Measurements from ENCODE around the gene GTPBP4. TPM values are rescaled to one million over a fixed set of nuclear protein-coding genes. Genes with fewer than 3 reads are reported as not detected.

Gene GTPBP4
- polyA plus RNA-seq, 1 donor (not counting 4 experiments of a cell fraction or from before 2014, with no cell fraction given), result 70.4 TPM

DNA sequence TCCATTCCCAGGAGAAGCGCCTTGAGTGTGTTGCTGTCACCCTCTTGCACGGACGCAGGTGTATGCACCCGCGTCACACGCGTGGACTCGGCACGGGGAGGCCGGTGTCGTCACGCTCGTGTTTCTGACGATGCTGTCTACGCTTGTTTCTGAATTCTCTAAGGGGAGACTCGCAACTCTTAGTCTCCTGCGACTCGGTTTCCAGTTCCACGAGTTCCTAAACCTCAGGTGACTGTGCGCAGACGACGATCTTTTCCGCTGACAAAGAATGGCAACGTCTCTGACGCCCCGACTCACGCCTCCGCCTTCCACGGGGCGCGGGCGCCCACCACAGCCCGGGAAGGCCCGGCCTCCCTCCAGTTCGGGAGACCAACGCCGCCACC lies 60.1 kb downstream of the GTPBP4 start:
- peaks cover 14 to 21% of the 10 kb centered on the region in 2 experiments for H3K36me3 ChIP-seq (ENCODE audit: control insufficient read depth in 2 of 2, extremely low read depth in 1 of 2, insufficient read depth in 2 of 2, low read length in 2 of 2)
- H3K27ac ChIP-seq (ENCODE audit: control insufficient read depth, insufficient read depth, low read length), result peak overlapping the region; percentile 95
- peak overlapping the region; percentile 87 for H3K4me2 ChIP-seq (ENCODE audit: control insufficient read depth, extremely low read depth, insufficient read depth, low read depth, low read length)
- H3K4me3 ChIP-seq (ENCODE audit: control insufficient read depth in 2 of 3, extremely low read depth in 1 of 3, insufficient read depth in 2 of 3, low read depth in 1 of 3, low read length in 3 of 3), result peak overlapping the region; percentile 91 to 95 (median 94)
- no peaks in the 10 kb centered on the region for H3K9me1 ChIP-seq (ENCODE audit: control insufficient read depth, extremely low read depth, insufficient read depth, low read length)
- H3K79me2 ChIP-seq (ENCODE audit: control insufficient read depth, insufficient read depth, low read length), result peaks cover 76% of the 10 kb centered on the region
- FAIRE-seq, result no peak
- DNase-seq (ENCODE audit: low read depth, low spot score), result no peak
- dilution Hi-C loops (cut with MboI; ENCODE audit: extremely low pct_ligation_motif_present, low sequenced_read_pairs), result no loop called here
- TF ChIP-seq, protein P1, sequence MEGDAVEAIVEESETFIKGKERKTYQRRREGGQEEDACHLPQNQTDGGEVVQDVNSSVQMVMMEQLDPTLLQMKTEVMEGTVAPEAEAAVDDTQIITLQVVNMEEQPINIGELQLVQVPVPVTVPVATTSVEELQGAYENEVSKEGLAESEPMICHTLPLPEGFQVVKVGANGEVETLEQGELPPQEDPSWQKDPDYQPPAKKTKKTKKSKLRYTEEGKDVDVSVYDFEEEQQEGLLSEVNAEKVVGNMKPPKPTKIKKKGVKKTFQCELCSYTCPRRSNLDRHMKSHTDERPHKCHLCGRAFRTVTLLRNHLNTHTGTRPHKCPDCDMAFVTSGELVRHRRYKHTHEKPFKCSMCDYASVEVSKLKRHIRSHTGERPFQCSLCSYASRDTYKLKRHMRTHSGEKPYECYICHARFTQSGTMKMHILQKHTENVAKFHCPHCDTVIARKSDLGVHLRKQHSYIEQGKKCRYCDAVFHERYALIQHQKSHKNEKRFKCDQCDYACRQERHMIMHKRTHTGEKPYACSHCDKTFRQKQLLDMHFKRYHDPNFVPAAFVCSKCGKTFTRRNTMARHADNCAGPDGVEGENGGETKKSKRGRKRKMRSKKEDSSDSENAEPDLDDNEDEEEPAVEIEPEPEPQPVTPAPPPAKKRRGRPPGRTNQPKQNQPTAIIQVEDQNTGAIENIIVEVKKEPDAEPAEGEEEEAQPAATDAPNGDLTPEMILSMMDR (optimal IDR thresholded peaks at IDR 0.05 in 1 of 3, IDR thresholded peaks at IDR 0.05 in 1 of 3, conservative IDR thresholded peaks at IDR 0.05 in 1 of 3; ENCODE audit: extremely low read depth in 1 of 3, insufficient read depth in 2 of 3, low read length in 3 of 3), result no peak
- no peak for TF ChIP-seq EZH2 (IDR thresholded peaks at IDR 0.05; ENCODE audit: low read length)
- peaks cover 34% of the 10 kb centered on the region for H3K4me1 ChIP-seq (ENCODE audit: control insufficient read depth, extremely low read depth, insufficient read depth, low read length)
- no peaks in the 10 kb centered on the region for H3K27me3 ChIP-seq (ENCODE audit: control insufficient read depth, extremely low read depth, insufficient read depth, low read length)
- peak overlapping the region; percentile 93 for H3K9ac ChIP-seq (ENCODE audit: control insufficient read depth, extremely low read depth, insufficient read depth, low read length)
- H2AFZ ChIP-seq (ENCODE audit: control insufficient read depth, low read length), result no peak overlapping the region
- peaks cover 30% of the 10 kb centered on the region for H4K20me1 ChIP-seq (ENCODE audit: control insufficient read depth, extremely low read depth, insufficient read depth, low read length)
- H3K9me3 ChIP-seq (ENCODE audit: control insufficient read depth, low read depth, low read length), result no peaks in the 10 kb centered on the region

DNA sequence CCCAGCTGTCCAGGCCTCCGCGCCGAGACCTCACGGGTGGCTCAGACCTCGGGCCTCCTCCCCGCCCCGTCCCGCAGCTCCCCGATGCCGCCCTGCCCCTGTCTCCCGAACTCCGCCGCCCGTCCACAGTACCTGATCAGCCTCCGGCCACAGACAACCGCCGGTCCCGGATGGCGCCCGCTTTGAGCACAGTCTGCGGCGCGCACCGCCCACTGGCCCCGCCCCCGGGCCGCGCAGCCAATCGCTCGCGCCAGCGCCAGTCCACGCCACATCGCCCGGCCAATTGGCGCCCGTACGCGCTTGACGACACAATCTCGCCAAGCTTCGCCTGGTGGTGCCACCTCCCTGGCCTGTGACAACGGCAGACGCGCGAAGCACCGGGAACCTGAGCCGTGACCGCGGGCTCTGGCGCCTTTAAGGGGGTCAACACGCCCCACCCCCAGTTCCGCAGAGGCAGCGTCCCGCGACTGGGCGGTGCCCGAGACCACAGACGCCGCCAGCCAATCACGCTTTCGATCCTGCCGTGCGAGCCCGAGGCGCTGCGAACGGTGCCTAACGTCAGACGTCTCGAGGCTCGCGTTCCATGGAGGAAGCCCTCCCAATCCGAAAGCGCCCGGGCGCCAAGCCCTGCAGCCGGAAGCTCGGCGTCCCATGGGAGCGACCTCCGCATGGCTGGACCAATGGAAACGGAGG lies 60.6 kb downstream of the GTPBP4 start, which contains the start of gene IDI1:
Gene IDI1 (minus strand): TSS at position 388 of the 693 bp plus-strand sequence. CDS start 116 bp downstream, at position 272.
- DNase-seq (ENCODE audit: low read depth, low spot score), result peak; percentile 88
- Histone ChIP-seq H3K4me2 (ENCODE audit: control insufficient read depth, extremely low read depth, insufficient read depth, low read depth, low read length) (peak within 1 kb of the TSS; percentile 87), H3K4me1 (ENCODE audit: control insufficient read depth, extremely low read depth, insufficient read depth, low read length) (peaks cover 35% of the 10 kb centered on the region), H3K27ac (ENCODE audit: control insufficient read depth, insufficient read depth, low read length) (peak within 1 kb of the TSS; percentile 95), H3K4me3 (ENCODE audit: control insufficient read depth in 2 of 3, extremely low read depth in 1 of 3, insufficient read depth in 2 of 3, low read depth in 1 of 3, low read length in 3 of 3) (peak within 1 kb of the TSS; percentile 91 to 96 (median 94)), H4K20me1 (ENCODE audit: control insufficient read depth, extremely low read depth, insufficient read depth, low read length) (peaks cover 25% of the 10 kb centered on the region), H3K79me2 (ENCODE audit: control insufficient read depth, insufficient read depth, low read length) (peaks cover 75% of the 10 kb centered on the region), H3K27me3 (ENCODE audit: control insufficient read depth, extremely low read depth, insufficient read depth, low read length) (no peaks in the 10 kb centered on the region), H2AFZ (ENCODE audit: control insufficient read depth, low read length) (peak within 1 kb of the TSS; percentile 17), H3K9ac (ENCODE audit: control insufficient read depth, extremely low read depth, insufficient read depth, low read length) (peak within 1 kb of the TSS; percentile 93), H3K9me3 (ENCODE audit: control insufficient read depth, low read depth, low read length) (no peaks in the 10 kb centered on the region), H3K36me3 (ENCODE audit: control insufficient read depth in 2 of 2, extremely low read depth in 1 of 2, insufficient read depth in 2 of 2, low read length in 2 of 2) (peaks cover 10 to 15% of the 10 kb centered on the region in 2 experiments), H3K9me1 (ENCODE audit: control insufficient read depth, extremely low read depth, insufficient read depth, low read length) (no peaks in the 10 kb centered on the region)
- no peak for FAIRE-seq
- dilution Hi-C loops (cut with MboI; ENCODE audit: extremely low pct_ligation_motif_present, low sequenced_read_pairs), result no loop called here
- TF ChIP-seq EZH2 (IDR thresholded peaks at IDR 0.05; ENCODE audit: low read length), result no peak
- TF ChIP-seq, protein P1 (optimal IDR thresholded peaks at IDR 0.05 in 1 of 3, IDR thresholded peaks at IDR 0.05 in 1 of 3, conservative IDR thresholded peaks at IDR 0.05 in 1 of 3; ENCODE audit: extremely low read depth in 1 of 3, insufficient read depth in 2 of 3, low read length in 3 of 3), result no peak
